AG09319 (cell line): ENCODE data around the gene QRFP.

Experiments used
- DNase-seq: peaks from one replicate; pipeline ENCODE4 v3.0.0-alpha.2; 2010; ENCODE audit warnings: low read depth; ENCODE audit errors: extremely low read depth
- CTCF ChIP-seq: IDR thresholded peaks from 2 replicates; pipeline ENCODE4 v1.5.1; 2011; ENCODE audit warnings: low read depth, mild to moderate bottlenecking, inconsistent platforms, low read length, moderate library complexity

QRFP gene

GRCh38 chr9:130896233-130897014 lies at the start of gene QRFP:
Gene QRFP, minus strand, starts transcription at chr9:130896812. Its CDS starts 2,974 bp downstream, at chr9:130893838.
- DNase-seq = no peak
- TF ChIP-seq CTCF = no peak

GRCh38 chr9:130945173-130945572 lies 48.6 kb upstream of the QRFP start:
- TF ChIP-seq CTCF = no peak

GRCh38 chr9:130944510-130945058 lies 48.0 kb upstream of the QRFP start:
- no peak for TF ChIP-seq CTCF
- no peak for DNase-seq

More at GRCh38 chr9:130945173-130945572, 48.6 kb upstream of the QRFP start:
- DNase-seq = no peak

- no peak for DNase-seq
- no peak for TF ChIP-seq CTCF
These were observed 47.2 kb upstream of the QRFP start for GRCh38 chr9:130943777-130944176.

- no peak for TF ChIP-seq CTCF
These were observed 46.6 kb upstream of the QRFP start for GRCh38 chr9:130943221-130943620.

GRCh38 chr9:130942679-130943078 lies 46.1 kb upstream of the QRFP start:
- no peak for TF ChIP-seq CTCF
- DNase-seq = no peak

More at GRCh38 chr9:130943221-130943620, 46.6 kb upstream of the QRFP start:
- no peak for DNase-seq

GRCh38 chr9:130942084-130942483 lies 45.5 kb upstream of the QRFP start:
- TF ChIP-seq CTCF = no peak
- DNase-seq = no peak
